Caki2 (cell line): Measurements from ENCODE around the gene LBH. TPM values are rescaled to one million over a fixed set of nuclear protein-coding genes. Genes with fewer than 3 reads are reported as not detected.

ENCODE experiments used
- DNase-seq: peaks from one replicate; pipeline ENCODE4 v3.0.0-alpha.2; 2015; ENCODE audit warnings: low read depth
- in situ Hi-C: cut with HindIII; loops from 2 replicates; pipeline ENCODE4 v1.10.0; 2016; ENCODE audit warnings: low sequenced_read_pairs, low pct_unique_long_range_greater_than_20kb, mixed read lengths
- total RNA-seq: library from RNA; depleted of rRNA; stranded (reverse); fragments of >200 nt; shearing (Covaris generic); gene quantifications from 2 replicates; pipeline ENCODE4 v1.2.3, GENCODE V29; 2014; ENCODE audit warnings: low replicate concordance

LBH gene
- total RNA-seq, 1 experiment from 2014 or later: 99.1 TPM

DNA sequence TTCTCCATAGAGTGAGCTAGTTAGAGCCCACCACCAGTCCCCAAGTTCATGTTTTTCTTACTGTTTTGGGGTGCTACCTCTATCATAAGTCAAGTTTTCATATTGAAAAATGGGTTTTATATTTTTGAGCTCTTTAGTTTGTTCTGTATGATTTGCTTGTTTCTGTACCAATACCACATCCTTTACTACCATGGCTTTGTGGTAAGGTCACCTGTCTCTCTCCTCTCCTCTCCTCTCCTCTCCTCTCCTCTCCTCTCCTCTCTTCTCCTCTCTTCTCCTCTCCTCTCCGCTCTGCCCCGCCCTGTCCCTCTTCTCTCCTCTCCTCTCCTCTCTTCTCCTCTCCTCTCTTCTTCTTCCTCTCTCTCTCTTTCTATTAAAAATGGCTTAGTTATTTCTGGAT lies 22.1 kb upstream of the LBH start:
- in situ Hi-C loops: no loop called here
- DNase-seq: no peak

DNA sequence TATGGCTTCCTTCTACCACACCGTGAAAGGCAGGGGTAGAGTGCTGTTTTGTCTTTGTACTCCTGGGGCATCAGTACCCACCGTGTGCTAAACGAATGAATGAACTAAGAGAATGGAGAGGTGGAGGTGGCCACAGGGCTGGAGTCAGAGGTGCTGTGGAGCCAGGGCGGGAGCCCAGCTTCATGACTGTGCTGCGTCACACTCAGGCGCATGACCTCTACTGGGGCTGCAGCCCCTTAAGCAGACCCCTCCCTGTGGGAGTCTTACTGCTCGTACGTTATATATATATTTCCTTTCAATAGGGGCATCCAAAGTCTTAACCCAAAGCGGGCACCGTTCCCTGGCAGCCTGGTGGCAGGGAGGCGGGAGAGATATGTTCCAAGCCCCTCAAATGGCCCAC lies 18.0 kb upstream of the LBH start:
- in situ Hi-C loops: no loop called here

DNA sequence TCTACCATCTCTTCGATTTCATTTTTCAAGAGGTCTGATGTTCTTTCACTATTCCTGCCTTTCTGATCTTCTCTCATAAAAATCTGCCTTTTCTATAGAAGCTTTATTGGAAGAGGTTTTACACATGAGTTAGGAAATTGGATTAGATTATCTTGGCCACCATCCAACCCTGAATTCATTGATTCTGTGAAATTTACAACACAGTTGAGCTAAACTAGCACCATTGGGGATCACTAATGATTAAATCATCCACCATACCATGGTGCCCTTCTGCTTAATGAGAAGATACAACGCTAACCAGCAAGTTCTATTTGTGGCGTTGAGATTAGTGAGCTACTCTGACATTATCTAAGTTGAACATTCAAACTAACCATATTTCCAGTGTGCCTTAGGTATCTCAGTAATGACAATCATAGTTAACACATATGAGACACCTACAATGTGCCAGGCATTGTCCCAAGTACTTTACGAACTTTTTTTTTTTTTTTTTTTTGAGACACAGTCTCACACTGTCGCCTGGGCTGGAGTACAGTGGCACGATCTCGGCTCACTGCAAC lies 17.3 kb upstream of the LBH start:
- DNase-seq: no peak
- in situ Hi-C loops: no loop called here

More for the DNA sequence above, 18.0 kb upstream of the LBH start:
- no peak for DNase-seq

DNA sequence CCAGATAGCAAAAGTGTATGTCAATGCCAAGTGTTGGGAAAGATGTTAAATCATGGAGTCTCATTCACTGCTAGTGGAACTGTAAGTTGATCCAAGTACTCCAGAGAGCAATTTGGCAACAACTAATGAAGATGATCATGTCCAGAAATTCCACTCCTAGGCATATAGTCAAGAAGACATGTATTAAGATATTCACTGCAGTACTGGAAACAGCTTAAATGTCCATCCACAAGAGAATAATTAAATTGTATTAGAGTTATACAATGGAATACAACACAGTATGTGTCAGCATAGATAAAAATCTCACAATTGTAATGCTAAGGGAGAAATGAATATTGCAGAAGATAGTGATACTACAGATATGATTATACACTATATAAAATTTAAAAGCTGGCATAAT lies 15.2 kb upstream of the LBH start:
- no peak for DNase-seq
- in situ Hi-C loops: no loop called here

DNA sequence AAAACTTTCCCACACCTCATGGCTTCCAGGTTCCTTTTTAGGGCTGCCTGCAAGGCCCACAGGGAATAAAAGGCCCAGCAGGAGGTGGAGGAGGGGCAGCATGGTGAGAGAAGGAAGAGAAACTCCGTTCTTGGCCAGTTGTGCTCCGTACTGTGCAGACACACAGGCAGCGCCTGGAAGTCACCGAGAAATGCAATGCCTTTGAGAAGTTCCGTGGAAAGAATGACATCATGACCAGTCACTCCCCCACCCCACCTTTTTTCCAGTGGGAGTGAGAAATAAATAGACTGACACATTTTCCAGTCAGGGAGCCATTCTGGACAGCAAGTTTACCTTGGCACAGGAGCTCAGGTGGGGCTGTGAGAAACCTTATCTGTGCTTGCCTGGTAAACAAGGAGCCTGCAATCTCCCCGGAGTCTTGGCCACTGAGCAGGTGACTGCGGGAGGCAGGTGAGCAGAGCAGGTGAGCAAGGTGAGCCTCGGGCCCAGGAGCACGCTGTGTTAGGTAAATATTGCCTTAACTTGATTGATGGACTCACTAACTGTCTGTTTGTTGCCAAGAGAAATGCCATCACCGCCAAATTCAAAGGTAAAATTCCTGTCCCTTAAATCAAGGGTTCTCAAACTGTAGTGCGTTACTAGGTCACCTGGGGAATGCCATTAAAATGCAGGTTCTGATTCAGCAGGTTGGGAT lies 13.5 kb upstream of the LBH start:
- in situ Hi-C loops: no loop called here
- DNase-seq: no peak

DNA sequence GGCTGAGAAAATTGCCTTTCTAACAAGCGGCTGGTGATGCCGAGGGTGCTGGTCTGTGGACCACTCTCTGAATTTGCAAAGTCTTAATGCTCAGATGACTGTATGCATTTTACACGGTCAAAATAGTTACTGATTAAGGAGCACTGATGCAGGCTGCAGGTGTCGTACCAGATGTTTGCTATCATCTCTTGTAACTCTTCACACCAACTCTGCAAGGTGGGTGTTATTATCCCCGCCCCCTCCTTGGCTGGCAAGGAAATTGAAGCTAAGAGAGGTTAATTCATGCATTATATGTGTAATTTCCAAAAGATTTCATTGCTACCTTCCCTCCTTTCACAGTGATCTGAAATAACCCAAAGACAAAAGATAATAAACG lies 13.0 kb upstream of the LBH start:
- in situ Hi-C loops: no loop called here
- no peak for DNase-seq

DNA sequence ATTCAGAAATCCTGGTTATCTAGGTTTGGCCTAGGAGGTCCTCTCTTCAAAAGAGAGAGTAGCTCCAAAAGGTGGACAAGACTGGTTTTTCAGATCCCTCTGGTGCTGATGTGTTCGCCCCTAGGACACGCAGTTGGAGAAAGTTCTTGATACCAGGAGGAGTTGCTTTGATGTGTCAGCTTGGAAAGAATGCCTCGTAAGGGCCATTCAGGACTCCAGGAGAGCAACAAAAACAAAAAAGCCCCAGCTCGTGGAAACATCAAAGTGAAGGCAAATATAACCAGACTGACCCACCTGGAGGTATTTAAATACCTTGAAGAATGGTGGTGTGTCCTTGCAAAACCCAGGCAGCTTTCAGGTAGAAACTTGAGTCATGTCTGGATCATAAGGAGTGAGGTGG lies 12.5 kb upstream of the LBH start:
- in situ Hi-C loops: no loop called here
- no peak for DNase-seq

DNA sequence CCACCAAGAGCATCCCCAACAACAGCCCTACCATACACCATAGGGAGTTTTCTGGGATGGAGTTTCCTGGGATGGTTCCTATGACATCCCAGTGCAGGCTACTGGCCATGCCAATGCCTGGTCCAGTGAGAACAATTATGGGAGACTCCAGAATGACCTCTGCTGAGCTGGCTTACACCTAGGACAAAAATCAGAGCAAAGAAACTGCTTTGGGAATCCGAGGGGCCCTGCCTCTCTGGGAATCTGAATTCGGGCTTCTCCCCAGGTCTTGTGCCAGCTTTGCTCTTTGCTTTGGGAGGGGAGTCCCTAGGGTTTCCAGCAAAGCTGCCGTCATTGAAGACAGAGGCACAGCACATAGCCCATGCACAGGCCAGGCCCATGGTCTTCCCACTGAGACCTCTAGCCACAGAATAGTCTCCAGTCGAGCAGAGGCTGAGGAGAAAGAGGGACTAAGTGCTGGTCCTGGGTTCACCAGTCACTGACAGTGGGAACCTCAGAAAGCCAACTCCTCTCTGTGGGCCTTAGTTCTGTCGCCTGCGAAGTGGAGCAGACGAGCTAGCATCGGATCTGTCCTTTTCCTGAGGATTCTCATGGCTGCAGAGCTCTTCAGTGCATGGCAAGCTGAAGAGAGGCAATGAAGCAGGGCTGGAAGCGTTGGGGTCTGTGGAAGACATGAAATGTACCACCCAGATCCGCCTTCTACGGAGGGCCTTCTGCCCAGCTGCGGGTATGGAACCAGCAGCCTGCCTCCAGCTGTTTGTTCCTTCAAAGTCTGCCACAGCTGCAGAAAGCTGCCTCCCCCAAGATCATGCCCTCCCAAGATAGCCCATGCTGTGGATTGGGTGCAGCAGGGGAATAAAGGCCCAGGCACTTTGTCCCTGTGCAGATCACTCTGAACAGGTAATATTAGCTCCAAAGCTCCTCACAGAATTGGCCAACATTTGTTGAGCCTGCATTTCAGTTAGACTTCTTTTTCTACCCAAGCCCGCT lies 11.2 kb upstream of the LBH start:
- in situ Hi-C loops: no loop called here

DNA sequence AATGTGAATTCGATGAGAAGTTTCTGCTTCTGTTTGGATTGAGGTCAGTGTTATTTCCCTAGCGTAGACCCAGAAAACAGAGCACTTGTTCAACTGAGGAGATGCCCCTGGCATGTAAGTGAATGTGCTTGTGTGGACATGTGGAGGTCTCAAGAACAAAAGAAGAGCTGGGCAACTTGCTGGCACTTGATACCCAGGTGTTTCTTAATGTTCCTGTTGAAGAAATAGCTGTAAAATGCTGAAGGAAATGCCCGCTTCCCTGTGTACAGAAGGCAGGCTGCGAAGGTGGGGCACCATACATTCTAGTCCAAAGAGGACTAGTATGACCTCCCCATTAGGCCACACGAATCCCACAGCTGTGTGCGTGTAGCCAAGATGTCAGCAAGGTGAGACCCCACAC lies 9.8 kb upstream of the LBH start:
- in situ Hi-C loops: no loop called here
- DNase-seq: no peak

More for the DNA sequence above, 11.2 kb upstream of the LBH start:
- no peak for DNase-seq

DNA sequence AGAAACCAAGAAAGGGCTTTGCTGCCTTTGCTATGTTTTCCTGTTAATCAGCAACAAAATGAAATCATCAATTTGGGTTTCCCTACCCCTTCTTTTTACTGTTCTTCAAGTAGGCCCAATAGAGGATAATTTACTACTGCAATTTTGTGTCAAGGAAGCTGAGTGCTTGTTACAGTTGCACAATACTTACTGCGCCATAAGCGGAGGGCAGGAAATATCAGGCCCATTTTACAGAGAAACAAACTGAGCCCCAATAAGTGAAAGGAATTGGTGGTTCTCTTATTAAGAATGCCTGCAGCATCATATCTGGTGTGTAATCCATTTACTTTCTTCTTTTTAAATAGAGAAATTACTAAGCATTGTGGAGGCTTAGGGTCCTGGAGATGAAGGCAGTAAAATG lies 9.3 kb upstream of the LBH start:
- in situ Hi-C loops: no loop called here
- no peak for DNase-seq

DNA sequence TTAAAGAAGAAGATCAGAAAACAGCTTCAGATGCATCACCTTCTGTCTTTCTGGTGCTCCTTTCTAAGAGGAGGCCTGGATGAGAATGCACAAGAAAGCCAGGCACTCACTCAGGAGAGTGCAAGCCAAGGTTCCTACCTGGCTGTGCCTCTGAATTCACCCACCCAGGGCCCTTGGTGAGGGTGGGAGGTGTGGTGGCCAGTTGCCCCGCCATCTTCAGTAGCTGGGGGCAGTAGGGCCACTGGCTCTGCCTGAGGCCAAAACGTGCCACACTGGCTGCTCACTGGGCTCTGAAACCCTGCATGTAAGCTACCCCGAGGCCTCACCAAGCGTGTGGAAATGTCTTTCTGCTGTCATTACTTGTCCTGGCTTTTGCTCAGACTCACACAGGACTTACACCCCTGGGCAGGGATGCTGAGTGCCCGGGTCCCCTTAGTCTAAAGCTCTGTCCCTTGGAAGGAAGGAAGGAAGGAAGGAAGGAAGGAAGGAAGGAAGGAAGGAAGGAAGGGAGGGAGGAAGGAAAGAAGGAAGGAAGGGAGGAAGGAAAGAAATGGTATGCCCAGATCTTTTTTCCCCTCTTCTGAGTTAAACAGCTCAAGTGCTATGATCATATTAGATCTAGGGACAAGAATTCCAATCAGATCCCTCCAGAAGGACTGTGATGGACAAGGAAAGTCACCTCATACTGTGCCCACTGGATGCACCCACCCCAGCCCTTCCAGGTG lies 8.5 kb upstream of the LBH start:
- in situ Hi-C loops: no loop called here

DNA sequence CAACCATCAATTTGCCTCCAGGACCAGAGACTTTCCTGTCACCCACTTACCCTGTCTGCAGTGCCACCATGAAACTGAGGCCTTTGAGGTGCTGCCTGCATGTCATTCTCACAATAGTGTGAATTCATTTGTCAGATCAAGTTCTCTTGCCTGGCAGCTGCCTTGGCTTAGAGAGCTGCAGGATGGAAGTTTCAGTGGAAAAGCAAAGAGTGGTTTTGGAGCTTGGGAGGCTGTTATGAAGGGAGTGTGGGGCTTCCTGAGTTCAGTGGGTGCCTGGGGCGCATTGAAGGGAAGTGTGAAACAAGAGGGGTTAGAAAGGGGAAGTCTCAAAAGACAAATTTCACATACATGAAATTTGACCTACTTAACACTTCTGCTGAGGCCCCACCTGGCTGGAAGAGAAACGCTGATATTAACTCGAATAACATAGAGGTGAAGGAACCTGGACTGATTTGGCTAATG lies 7.9 kb upstream of the LBH start:
- in situ Hi-C loops: no loop called here
- DNase-seq: no peak

More for the DNA sequence above, 8.5 kb upstream of the LBH start:
- no peak for DNase-seq

DNA sequence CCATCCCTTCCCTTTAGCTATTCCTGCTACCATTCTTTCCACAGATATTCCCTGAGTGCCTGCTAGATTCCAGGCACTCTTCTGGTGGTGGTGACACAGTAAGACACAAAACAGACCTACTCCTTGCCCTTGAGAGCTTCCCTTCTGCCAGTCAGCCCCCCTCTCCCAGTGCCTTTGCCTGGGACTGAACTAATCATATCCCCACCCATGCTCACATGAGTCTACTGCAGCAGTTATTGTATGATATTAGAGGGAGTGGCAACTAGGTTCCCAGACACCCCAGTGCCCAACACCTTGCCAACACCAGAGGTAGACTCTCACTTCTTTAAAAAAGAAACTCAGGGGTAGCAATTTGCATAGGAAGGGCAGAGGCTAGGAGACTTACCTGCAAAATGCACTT lies 7.2 kb upstream of the LBH start:
- in situ Hi-C loops: no loop called here
- no peak for DNase-seq

DNA sequence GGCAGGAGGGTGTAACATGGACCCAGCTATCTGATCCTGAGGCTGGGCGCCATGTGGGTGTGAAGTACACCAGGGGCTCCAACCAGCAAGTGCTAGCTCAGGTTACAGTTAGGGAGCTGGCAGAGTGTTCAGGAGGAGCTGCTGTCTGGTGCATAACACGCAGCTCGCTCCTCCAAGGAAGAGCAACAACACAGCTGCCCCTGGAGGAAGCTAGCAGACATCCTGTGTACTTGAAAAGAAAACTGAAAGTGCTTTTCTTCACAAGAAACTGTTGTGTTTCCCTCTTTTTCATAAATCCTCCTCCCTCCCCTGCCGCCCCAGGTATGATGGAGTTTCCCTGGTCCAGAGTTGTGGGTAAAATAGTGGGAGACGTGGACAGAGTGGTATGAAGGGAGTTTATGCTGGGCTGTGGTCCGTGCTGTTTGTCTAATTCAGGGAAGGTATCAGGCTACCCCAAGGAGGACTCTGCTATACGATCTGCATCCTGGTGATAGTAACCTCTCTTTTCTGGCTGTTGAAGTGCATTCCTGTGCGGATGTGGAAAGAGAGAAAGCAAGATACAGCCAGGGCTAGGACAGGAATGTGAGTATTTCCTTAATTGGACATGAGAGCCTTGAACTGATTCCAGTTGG lies 6.1 kb upstream of the LBH start:
- no peak for DNase-seq
- in situ Hi-C loops: no loop called here

DNA sequence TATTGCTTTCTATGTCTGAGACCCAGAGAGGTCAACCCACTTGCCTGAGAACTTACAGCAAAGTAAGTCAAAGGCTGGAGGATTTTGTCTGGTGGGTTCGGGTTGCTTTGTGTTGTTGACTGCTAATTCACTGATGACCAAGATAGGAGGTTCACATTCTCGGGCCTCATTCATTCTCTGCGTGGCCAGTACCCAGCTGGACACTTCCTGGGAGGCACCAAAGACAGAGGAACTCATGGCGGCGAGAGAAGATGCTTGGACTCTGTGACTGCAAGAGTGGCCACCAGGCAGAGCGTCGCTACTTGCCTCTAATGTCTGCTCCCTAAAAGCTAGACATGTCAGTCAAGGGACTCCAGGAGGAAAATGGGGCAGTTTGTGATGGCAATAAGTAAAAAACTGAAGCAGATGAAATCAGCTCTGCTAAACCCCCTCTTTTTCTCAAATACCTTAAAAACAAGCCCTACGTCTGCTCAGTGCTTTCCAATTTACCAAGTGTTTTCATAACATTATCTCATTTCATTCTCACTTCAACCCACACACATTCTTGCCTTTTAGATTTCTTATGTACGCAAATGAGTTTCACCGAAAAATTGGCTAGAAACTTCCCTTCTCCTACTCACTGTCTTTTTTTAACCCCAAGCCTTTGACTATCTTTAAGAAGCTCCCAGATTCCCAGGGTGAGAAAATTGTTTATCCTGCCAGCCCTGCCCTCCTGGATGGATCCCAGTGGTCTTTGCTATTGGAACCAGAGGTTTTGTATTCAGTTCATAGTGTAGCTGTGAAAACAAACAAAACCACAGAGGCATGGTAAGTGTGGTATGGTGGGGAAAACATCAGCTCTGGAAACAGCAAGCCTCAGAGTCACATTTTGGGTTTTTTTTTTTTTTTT lies 4.9 kb upstream of the LBH start:
- DNase-seq: peak; percentile 23
- in situ Hi-C loops: no loop called here

DNA sequence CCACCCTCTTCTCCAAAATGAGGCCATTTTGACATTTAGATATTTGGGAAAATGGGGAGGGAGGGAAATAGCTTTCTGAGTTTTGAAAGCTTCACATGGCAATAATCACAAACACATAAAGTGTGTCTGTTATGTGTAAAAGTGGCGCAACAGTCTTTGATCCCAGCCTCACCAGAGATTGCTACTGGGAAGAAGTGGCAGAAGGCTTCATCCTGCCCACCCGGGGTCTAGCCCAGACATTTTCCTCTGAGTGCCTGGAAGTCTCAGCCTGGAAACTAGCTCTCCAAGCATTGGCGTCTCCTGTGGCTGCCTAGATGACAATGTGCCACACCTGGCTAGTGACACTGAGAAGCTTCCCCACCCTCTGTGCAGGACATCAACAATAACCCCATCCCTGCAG lies 1.7 kb upstream of the LBH start:
- in situ Hi-C loops: no loop called here
- no peak for DNase-seq

DNA sequence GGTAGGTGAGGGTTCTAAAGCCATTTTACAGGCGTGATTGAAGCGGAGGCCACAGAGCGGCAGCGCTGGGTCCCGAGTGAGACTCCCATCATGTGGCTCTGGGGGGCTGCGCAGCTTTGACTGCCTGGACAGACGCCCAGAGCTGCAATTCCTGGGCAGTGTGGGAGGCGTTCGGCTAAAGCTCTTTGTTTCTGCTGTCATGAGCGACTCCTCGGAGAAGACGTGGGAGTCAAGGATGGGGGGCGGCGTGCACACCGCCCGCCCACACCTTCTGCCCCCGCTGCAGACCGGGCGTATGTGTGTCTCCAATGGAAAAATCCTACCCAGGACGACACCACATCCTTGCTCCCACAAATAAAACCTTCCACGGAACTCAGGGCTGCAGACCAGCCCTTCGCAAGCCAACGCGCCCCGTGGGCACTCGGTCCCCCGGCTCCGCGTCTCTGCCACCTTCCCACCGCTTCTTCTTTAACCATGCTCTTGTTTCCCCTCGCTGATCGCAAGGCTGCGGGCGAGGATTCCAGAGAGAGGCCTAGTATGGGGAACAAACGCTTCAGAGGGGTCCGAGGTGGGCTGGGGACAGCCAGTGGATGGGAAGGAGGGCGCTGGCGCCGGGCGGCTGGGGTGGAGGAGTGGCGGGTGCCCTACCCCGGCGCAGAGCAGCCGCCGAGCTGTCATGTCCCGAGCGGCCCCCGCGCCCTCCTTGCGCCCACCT lies 680 bp upstream of the LBH start:
- in situ Hi-C loops: loop anchor here (10.0 kb wide), 1 partner anchor 134 kb away; no protein-coding TSS in a partner anchor
- DNase-seq: no peak
